Neural crest cell (in vitro differentiated cells): ENCODE data around the gene DMC1. TPM values are rescaled to one million over a fixed set of nuclear protein-coding genes. Genes with fewer than 3 reads are reported as not detected.

ENCODE experiments used
- DNase-seq: peaks from one replicate; pipeline ENCODE4 v3.0.0; 2021; ENCODE audit warnings: low read depth, mixed read lengths, low spot score
- H3K27ac Mint-ChIP-seq: one replicate; pipeline ENCODE4 v1.8.0; 2021; ENCODE audit warnings: mild to moderate bottlenecking, mixed read lengths; ENCODE audit not compliant: unreplicated experiment
- H3K27me3 Mint-ChIP-seq: 2 replicates; pipeline ENCODE4 v1.8.0; 2021; ENCODE audit warnings: low read depth, mild to moderate bottlenecking, mixed read lengths
- H3K36me3 Mint-ChIP-seq: 2 replicates; pipeline ENCODE4 v1.8.0; 2021; ENCODE audit warnings: low read depth, mild to moderate bottlenecking, mixed read lengths
- H3K4me1 Mint-ChIP-seq: 2 replicates; pipeline ENCODE4 v1.8.0; 2021; ENCODE audit warnings: mixed read lengths
- H3K4me3 Mint-ChIP-seq: one replicate; pipeline ENCODE4 v1.8.0; 2021; ENCODE audit warnings: mild to moderate bottlenecking, mixed read lengths
- H3K9me3 Mint-ChIP-seq: 2 replicates; pipeline ENCODE4 v1.8.0; 2021; ENCODE audit warnings: mixed read lengths
- total RNA-seq: library from RNA; stranded (reverse); gene quantifications from 2 replicates; pipeline ENCODE4 v1.2.1, GENCODE V29; 2021
- TF ChIP-seq, protein P1 (sequence below): fragments of 200-600 bp; sonication (generic); conservative IDR thresholded peaks from 2 replicates; pipeline ENCODE4 v1.5.0; 2021; ENCODE audit warnings: antibody characterized with exemption, mild to moderate bottlenecking

The DMC1 gene
- total RNA-seq, 1 donor from 2014 or later: 9.0 TPM

DNA sequence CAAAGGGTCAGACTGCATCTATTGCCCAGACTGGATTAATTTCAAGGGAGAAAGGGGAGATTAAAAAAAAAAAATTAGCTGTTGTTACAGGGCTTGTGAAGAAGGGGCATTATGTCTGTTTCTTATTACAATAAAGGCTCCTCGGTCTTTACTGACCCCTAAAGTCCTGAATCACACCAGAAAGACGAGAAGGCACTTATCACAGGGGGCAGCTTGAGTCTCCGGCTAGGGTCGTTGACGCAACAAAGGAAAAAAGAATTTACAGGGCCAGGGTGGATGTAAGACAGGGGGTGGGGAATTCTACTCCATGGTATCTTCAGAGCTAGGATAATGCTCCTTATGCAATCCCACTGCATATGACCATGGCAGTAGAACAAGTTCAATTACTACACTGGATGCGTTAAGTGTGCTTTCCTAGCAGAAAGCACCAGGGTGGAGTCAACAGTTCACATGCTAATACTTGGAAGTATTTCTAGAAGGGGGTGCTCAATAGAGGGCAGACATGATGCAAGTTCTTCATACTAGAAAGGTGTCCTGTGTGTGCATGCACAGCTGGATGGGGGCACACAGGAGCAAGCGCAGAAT lies 80.3 kb downstream of the DMC1 start:
- peak overlapping the region; percentile 44 for H3K27ac Mint-ChIP-seq
- H3K9me3 Mint-ChIP-seq: no peaks in the 10 kb centered on the region
- H3K36me3 Mint-ChIP-seq: peaks cover 46% of the 10 kb centered on the region
- peaks cover 14% of the 10 kb centered on the region for H3K4me1 Mint-ChIP-seq
- no peak for DNase-seq
- no peaks in the 10 kb centered on the region for H3K27me3 Mint-ChIP-seq
- H3K4me3 Mint-ChIP-seq: no peak overlapping the region
- TF ChIP-seq, protein P1, sequence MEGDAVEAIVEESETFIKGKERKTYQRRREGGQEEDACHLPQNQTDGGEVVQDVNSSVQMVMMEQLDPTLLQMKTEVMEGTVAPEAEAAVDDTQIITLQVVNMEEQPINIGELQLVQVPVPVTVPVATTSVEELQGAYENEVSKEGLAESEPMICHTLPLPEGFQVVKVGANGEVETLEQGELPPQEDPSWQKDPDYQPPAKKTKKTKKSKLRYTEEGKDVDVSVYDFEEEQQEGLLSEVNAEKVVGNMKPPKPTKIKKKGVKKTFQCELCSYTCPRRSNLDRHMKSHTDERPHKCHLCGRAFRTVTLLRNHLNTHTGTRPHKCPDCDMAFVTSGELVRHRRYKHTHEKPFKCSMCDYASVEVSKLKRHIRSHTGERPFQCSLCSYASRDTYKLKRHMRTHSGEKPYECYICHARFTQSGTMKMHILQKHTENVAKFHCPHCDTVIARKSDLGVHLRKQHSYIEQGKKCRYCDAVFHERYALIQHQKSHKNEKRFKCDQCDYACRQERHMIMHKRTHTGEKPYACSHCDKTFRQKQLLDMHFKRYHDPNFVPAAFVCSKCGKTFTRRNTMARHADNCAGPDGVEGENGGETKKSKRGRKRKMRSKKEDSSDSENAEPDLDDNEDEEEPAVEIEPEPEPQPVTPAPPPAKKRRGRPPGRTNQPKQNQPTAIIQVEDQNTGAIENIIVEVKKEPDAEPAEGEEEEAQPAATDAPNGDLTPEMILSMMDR: no peak

DNA sequence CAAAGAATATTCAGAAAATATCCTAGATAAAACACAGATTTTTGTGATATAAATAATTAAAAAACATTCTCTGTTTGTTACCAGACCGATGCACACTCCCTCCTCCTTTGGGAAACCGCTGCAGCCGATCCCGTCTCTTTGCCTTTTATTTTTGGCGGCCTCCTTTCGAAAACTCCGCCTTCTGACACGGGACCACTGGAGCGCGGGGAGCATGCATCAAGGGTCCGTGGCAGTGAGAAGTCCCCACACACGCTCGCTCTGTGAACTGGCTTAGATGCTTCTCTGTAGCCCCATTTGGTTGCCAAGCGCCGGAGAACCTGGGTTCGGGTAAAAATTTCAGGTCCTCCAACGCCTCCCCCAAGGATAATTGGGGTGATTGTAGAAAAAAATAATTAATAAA lies 80.8 kb downstream of the DMC1 start:
- Mint-ChIP-seq H3K27me3 (no peaks in the 10 kb centered on the region), H3K4me3 (no peak overlapping the region), H3K27ac (no peak overlapping the region), H3K4me1 (peaks cover 13% of the 10 kb centered on the region), H3K36me3 (peaks cover 47% of the 10 kb centered on the region), H3K9me3 (no peaks in the 10 kb centered on the region)
- TF ChIP-seq, protein P1: no peak
- no peak for DNase-seq

DNA sequence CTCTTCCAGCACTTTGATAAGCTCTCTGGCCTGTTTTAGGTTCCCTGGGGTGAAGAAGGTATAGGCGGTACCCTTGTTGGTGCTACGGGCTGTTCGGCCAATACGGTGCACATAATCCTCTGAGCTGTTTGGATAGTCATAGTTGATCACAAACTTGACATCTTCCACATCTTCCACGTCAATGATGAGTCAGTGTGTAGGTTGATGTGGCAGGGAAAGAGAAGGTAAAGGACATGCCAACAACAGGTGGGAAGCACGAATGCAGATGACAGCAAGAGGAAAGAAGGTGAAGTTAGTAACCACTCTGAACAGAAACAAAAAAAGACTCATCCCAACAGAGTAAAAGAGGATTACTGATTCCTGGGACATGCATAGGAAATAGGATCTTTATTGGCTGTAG lies 82.0 kb downstream of the DMC1 start:
- H3K27ac Mint-ChIP-seq: no peak overlapping the region
- TF ChIP-seq, protein P1: no peak
- H3K36me3 Mint-ChIP-seq: peaks cover 48% of the 10 kb centered on the region
- H3K27me3 Mint-ChIP-seq: no peaks in the 10 kb centered on the region
- peaks cover 13% of the 10 kb centered on the region for H3K4me1 Mint-ChIP-seq
- no peak overlapping the region for H3K4me3 Mint-ChIP-seq
- H3K9me3 Mint-ChIP-seq: no peaks in the 10 kb centered on the region
- no peak for DNase-seq

DNA sequence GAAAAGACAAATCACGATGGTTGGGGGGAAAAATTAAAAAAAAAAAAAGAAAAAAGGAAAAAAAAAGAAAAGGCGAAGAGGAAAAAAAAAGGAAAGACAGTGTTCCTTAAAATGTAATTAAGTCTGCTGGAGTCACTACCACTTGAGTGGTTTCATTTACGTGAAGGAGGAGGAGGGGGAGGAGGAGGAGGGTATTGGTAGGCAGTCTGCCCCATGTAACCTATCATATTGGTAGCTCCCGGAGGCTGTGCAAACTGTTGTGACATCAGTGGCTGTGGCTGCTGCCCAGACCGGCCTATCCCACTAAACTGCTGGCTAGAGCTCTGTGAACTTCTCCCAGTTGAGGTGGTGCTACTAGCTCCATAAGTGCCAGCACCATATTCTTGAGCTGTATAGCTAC lies 84.2 kb downstream of the DMC1 start:
- Mint-ChIP-seq H3K9me3 (no peaks in the 10 kb centered on the region), H3K36me3 (peaks cover 62% of the 10 kb centered on the region), H3K4me1 (peaks cover 12% of the 10 kb centered on the region), H3K27me3 (no peaks in the 10 kb centered on the region), H3K27ac (no peak overlapping the region), H3K4me3 (peak overlapping the region; percentile 23)
- TF ChIP-seq, protein P1: no peak
- no peak for DNase-seq

DNA sequence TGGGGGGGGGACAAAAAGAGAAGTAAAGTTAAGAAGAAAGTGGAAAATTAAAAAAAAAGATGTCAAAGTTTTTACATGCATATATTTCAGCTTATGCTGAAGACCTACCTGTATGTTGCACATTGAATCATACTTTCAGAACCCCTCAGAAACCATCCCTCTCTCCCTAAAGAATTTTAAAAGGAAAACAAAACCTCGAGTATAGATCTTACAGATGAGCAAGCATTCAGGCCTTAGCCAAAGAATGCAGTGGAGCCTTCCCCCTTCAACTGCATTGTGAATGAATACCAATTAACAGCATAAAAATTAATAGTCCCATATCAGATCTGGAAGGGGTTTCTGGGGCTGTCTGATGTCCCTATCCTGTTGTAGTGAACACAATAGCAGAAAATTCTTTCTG lies 85.7 kb downstream of the DMC1 start:
- Mint-ChIP-seq H3K4me3 (no peak overlapping the region), H3K27ac (no peak overlapping the region), H3K9me3 (no peaks in the 10 kb centered on the region), H3K27me3 (no peaks in the 10 kb centered on the region), H3K36me3 (peaks cover 58% of the 10 kb centered on the region), H3K4me1 (peaks cover 12% of the 10 kb centered on the region)
- TF ChIP-seq, protein P1: no peak
- no peak for DNase-seq
